ENCODE results near the gene ALK. TPM values are rescaled to one million over a fixed set of nuclear protein-coding genes. Genes with fewer than 3 reads are reported as not detected.

Gene ALK
- total RNA-seq, 1 donor from 2014 or later, result 9.6 TPM

DNA sequence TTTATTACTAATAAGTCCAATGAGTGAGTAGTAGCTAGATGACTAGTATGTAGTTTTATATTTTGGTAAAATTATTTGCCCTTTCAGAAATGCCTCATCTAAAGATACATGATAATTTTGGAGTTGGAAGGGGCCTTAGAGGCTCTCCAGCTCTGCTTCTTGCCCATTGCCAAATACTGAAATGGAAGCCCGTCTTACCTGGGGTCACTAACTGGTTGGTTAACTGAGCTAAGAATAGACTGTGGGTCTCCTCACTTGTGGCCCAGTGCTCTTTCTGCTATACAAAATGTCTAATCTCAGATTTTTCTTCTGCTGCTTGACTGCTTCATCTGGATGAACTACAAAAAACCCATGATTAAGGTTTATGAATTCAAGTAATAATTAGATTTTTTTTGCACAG is 739.1 kb downstream of the ALK start:
- Mint-ChIP-seq H3K27ac (ENCODE audit: unreplicated experiment) (no peak overlapping the region), H3K4me3 (ENCODE audit: unreplicated experiment) (no peak overlapping the region), H3K27me3 (ENCODE audit: unreplicated experiment) (no peaks in the 10 kb centered on the region), H3K36me3 (ENCODE audit: unreplicated experiment) (no peaks in the 10 kb centered on the region), H3K9me3 (ENCODE audit: unreplicated experiment) (no peaks in the 10 kb centered on the region), H3K4me1 (ENCODE audit: low read depth, unreplicated experiment) (peaks cover 6% of the 10 kb centered on the region)
- TF ChIP-seq, protein P1, sequence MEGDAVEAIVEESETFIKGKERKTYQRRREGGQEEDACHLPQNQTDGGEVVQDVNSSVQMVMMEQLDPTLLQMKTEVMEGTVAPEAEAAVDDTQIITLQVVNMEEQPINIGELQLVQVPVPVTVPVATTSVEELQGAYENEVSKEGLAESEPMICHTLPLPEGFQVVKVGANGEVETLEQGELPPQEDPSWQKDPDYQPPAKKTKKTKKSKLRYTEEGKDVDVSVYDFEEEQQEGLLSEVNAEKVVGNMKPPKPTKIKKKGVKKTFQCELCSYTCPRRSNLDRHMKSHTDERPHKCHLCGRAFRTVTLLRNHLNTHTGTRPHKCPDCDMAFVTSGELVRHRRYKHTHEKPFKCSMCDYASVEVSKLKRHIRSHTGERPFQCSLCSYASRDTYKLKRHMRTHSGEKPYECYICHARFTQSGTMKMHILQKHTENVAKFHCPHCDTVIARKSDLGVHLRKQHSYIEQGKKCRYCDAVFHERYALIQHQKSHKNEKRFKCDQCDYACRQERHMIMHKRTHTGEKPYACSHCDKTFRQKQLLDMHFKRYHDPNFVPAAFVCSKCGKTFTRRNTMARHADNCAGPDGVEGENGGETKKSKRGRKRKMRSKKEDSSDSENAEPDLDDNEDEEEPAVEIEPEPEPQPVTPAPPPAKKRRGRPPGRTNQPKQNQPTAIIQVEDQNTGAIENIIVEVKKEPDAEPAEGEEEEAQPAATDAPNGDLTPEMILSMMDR (IDR thresholded peaks at IDR 0.05; ENCODE audit: partially characterized antibody, unreplicated experiment), result no peak
- DNase-seq, result no peak

DNA sequence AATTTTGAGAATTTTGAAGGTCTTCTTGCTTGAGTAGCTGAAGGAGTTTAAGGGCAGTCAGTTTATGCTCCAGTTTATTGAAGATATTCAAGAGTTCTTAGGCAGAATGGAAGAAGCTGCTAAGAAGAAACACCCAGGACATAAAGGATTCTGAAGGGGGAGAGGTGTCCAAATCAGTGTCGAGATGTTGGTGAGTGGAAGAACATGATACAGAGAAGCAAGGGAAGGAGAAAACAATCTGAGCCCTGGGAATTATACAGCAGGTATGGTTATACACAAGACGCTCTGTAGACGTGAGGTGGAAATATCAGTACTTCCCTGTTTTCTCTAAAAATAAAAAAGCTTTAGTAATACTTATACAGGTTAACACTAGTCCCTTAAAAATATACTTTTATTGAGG is 746.0 kb downstream of the ALK start:
- no peak for DNase-seq
- Mint-ChIP-seq H3K27me3 (ENCODE audit: unreplicated experiment) (no peaks in the 10 kb centered on the region), H3K27ac (ENCODE audit: unreplicated experiment) (no peak overlapping the region), H3K4me1 (ENCODE audit: low read depth, unreplicated experiment) (peaks cover 4% of the 10 kb centered on the region), H3K4me3 (ENCODE audit: unreplicated experiment) (no peak overlapping the region), H3K9me3 (ENCODE audit: unreplicated experiment) (no peaks in the 10 kb centered on the region), H3K36me3 (ENCODE audit: unreplicated experiment) (peaks cover 10% of the 10 kb centered on the region)
- TF ChIP-seq, protein P1 (IDR thresholded peaks at IDR 0.05; ENCODE audit: partially characterized antibody, unreplicated experiment), result no peak

DNA sequence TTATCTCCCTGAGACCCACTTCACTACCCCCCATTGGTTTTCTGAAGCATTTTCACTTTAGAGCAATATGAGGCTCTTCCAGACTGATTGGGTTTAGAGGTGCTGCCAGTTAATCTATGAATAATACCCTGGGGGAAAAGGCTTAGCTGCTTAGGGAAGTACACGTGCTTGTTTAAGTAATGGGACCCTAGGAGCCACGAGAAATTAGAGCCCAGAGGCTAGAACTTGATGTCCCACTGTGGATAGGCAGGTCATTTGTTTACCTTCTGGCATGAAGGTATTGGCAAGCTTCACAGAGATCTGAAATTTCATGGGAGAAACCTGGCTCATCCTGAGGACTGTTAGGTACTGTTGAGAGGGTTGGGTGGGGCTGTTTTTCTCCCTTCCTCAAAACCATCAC is 746.4 kb downstream of the ALK start:
- H3K4me3 Mint-ChIP-seq (ENCODE audit: unreplicated experiment), result no peak overlapping the region
- H3K27ac Mint-ChIP-seq (ENCODE audit: unreplicated experiment), result no peak overlapping the region
- TF ChIP-seq, protein P1 (IDR thresholded peaks at IDR 0.05; ENCODE audit: partially characterized antibody, unreplicated experiment), result no peak
- H3K36me3 Mint-ChIP-seq (ENCODE audit: unreplicated experiment), result peaks cover 10% of the 10 kb centered on the region
- peaks cover 2% of the 10 kb centered on the region for H3K4me1 Mint-ChIP-seq (ENCODE audit: low read depth, unreplicated experiment)
- H3K9me3 Mint-ChIP-seq (ENCODE audit: unreplicated experiment), result no peaks in the 10 kb centered on the region
- no peaks in the 10 kb centered on the region for H3K27me3 Mint-ChIP-seq (ENCODE audit: unreplicated experiment)
- no peak for DNase-seq

DNA sequence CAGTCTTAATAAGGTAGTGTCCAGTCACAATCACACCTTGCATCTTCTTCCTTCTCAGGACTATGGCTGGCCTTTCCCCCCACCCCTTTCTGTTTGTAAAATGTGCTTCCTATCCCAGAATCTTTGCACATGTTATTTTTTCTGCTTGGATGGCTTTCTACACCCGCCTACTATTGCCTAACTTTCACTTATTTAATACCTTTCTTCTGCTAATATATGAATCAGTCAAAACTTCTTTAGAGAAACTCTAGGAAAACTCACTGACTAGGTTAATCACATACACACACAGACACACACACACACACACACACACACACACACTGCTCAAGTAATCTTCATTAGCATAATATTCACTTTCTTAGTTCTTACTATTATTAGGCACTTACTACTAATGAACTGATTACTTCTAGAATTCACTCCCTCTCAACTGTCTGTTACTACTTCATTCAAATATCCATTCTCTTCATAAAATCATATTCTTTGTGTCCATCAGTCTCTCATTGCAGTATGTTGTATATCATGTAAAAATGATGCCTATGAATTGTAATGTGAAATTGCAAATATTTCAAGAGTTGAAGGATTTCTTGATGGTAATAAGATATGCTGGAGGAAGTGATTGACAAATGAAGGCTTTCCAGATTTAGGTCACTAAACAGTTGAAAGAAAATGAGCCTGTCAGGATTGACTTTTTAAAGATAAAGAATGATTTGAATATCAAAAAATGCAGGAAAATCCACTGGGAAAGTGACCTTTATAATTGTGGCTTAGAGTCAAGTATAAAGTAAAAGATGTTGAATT is 754.9 kb downstream of the ALK start:
- H3K9me3 Mint-ChIP-seq (ENCODE audit: unreplicated experiment), result no peaks in the 10 kb centered on the region
- H3K27ac Mint-ChIP-seq (ENCODE audit: unreplicated experiment), result no peak overlapping the region
- H3K27me3 Mint-ChIP-seq (ENCODE audit: unreplicated experiment), result no peaks in the 10 kb centered on the region
- no peak for DNase-seq
- H3K4me3 Mint-ChIP-seq (ENCODE audit: unreplicated experiment), result no peak overlapping the region
- H3K4me1 Mint-ChIP-seq (ENCODE audit: low read depth, unreplicated experiment), result peaks cover 2% of the 10 kb centered on the region
- TF ChIP-seq, protein P1 (IDR thresholded peaks at IDR 0.05; ENCODE audit: partially characterized antibody, unreplicated experiment), result no peak
- no peaks in the 10 kb centered on the region for H3K36me3 Mint-ChIP-seq (ENCODE audit: unreplicated experiment)

Measured in glutamatergic neuron (in vitro differentiated cells).